Smooth muscle cell (in vitro differentiated cells): ENCODE data around the gene ARPC2. TPM values are rescaled to one million over a fixed set of nuclear protein-coding genes. Genes with fewer than 3 reads are reported as not detected.

Experiments
- DNase-seq: peaks from one replicate; lab custom pipeline; 2025; ENCODE audit not compliant: unreplicated experiment; lab: John Stamatoyannopoulos, UW
- H2AFZ ChIP-seq: fragments of 200-600 bp; sonication (generic); 2 replicates; pipeline ENCODE4 v1.6.0; 2016; ENCODE audit warnings: antibody characterized with exemption, low read depth, mild to moderate bottlenecking
- H3F3A ChIP-seq: fragments of 200-600 bp; sonication (generic); 2 replicates; pipeline ENCODE4 v1.6.0; 2017; ENCODE audit warnings: antibody characterized with exemption, low read depth
- H3K27ac ChIP-seq: fragments of 200-600 bp; sonication (generic); 2 replicates; pipeline ENCODE4 v1.5.1; 2016; ENCODE audit warnings: low read depth, mild to moderate bottlenecking
- H3K27me3 ChIP-seq: fragments of 200-600 bp; sonication (generic); 2 replicates; pipeline ENCODE4 v1.6.1; 2016; ENCODE audit warnings: low read depth, mild to moderate bottlenecking
- H3K36me3 ChIP-seq: fragments of 200-600 bp; sonication (generic); 2 replicates; pipeline ENCODE4 v1.5.1; 2016; ENCODE audit warnings: low read depth
- H3K4me1 ChIP-seq: fragments of 200-600 bp; sonication (generic); 2 replicates; pipeline ENCODE4 v1.5.1; 2016; ENCODE audit warnings: low read depth
- H3K4me2 ChIP-seq: fragments of 200-600 bp; sonication (generic); 2 replicates; pipeline ENCODE4 v1.6.0; 2016; ENCODE audit warnings: mild to moderate bottlenecking
- H3K4me3 ChIP-seq: fragments of 200-600 bp; sonication (generic); 2 replicates; pipeline ENCODE4 v1.5.1; 2016; ENCODE audit warnings: mild to moderate bottlenecking
- H3K79me2 ChIP-seq: fragments of 200-600 bp; sonication (generic); 2 replicates; pipeline ENCODE4 v1.6.0; 2016; ENCODE audit warnings: low read depth, mild to moderate bottlenecking
- H3K9ac ChIP-seq: fragments of 200-600 bp; sonication (generic); 2 replicates; pipeline ENCODE4 v1.6.0; 2016; ENCODE audit warnings: low read depth
- H3K9me3 ChIP-seq: fragments of 200-600 bp; sonication (generic); replicated peaks from 2 replicates; pipeline ENCODE4 v1.5.1; 2016; ENCODE audit warnings: low read depth
- H4K20me1 ChIP-seq: fragments of 200-600 bp; sonication (generic); 2 replicates; pipeline ENCODE4 v1.6.0; 2016; ENCODE audit warnings: low read depth
- WGBS: methylation state at CpG from one replicate; pipeline ENCODE4 v1.1.7; 2016; ENCODE audit warnings: low lambda C conversion rate; 5-methylcytosine and 5-hydroxymethylcytosine counted together
- polyA plus RNA-seq: library from polyadenylated mRNA; unstranded; fragments of >200 nt; fragmentation: Nextera tagmentation; extraction: Ambion mirVana; gene quantifications from 2 replicates; pipeline ENCODE4 v1.2.1, GENCODE V29; 2016
- total RNA-seq: library from RNA; depleted of rRNA; stranded (reverse); fragments of >200 nt; gene quantifications from 2 replicates; pipeline ENCODE4 v1.2.3, GENCODE V29; 2014
- TF ChIP-seq, protein P1 (sequence below): fragments of 200-600 bp; sonication (generic); IDR thresholded peaks from 2 replicates; pipeline ENCODE4 v1.5.1; 2017; ENCODE audit warnings: borderline replicate concordance, mild to moderate bottlenecking, antibody characterized with exemption; ENCODE audit not compliant: insufficient read depth, poor library complexity, severe bottlenecking

The ARPC2 gene
- total and polyA plus RNA-seq, 2 experiments from 2014 or later, result 653 to 858 TPM

DNA sequence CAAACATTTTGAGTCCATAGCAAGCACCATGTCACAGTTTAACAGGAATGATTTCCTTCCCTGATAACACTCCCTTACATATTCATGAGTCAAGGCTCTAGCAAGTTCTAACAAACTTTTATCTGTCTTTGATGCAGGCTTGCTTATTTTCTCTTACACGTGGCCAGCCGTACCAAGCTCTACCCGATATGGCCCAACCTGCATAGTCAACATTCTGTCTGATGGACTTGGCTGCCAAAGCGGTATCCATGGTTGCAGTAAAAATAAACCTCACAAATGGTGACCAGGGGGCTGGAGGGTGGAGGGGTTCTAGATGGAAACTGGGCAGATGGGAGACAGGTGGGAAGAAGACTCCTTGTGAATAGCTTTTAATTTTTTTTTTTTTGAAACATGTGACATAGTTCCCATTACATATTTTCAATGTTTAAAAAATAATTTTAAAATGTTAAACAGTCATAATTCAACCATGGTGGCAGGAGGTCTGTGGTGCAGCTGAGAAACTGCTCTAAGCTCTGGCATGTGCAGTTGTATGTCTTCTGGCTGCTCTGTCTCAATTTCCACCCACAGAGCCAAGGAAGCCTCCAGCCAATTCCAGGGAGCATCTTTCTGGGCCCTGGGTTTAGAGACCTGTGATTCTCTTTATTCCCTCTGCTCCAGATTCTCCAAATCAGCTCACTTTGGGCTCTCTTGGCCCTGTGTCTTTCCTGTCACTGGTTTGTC lies 29.5 kb upstream of the ARPC2 start:
- no peaks in the 10 kb centered on the region for H3K27me3 ChIP-seq
- TF ChIP-seq, protein P1, sequence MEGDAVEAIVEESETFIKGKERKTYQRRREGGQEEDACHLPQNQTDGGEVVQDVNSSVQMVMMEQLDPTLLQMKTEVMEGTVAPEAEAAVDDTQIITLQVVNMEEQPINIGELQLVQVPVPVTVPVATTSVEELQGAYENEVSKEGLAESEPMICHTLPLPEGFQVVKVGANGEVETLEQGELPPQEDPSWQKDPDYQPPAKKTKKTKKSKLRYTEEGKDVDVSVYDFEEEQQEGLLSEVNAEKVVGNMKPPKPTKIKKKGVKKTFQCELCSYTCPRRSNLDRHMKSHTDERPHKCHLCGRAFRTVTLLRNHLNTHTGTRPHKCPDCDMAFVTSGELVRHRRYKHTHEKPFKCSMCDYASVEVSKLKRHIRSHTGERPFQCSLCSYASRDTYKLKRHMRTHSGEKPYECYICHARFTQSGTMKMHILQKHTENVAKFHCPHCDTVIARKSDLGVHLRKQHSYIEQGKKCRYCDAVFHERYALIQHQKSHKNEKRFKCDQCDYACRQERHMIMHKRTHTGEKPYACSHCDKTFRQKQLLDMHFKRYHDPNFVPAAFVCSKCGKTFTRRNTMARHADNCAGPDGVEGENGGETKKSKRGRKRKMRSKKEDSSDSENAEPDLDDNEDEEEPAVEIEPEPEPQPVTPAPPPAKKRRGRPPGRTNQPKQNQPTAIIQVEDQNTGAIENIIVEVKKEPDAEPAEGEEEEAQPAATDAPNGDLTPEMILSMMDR, result no peak
- H3K9me3 ChIP-seq, result no peaks in the 10 kb centered on the region
- no peaks in the 10 kb centered on the region for H4K20me1 ChIP-seq
- DNase-seq, result no peak
- H3K4me1 ChIP-seq, result no peaks in the 10 kb centered on the region
- H3K27ac ChIP-seq, result no peak overlapping the region
- no peaks in the 10 kb centered on the region for H3K36me3 ChIP-seq
- no peak overlapping the region for H3K4me3 ChIP-seq
- H3F3A ChIP-seq, result no peaks in the 10 kb centered on the region
- WGBS, result 78% methylated on average over 4 of the region's 4 CpGs
- H3K9ac ChIP-seq, result no peak overlapping the region
- H3K79me2 ChIP-seq, result no peaks in the 10 kb centered on the region
- H2AFZ ChIP-seq, result no peak overlapping the region
- no peak overlapping the region for H3K4me2 ChIP-seq

DNA sequence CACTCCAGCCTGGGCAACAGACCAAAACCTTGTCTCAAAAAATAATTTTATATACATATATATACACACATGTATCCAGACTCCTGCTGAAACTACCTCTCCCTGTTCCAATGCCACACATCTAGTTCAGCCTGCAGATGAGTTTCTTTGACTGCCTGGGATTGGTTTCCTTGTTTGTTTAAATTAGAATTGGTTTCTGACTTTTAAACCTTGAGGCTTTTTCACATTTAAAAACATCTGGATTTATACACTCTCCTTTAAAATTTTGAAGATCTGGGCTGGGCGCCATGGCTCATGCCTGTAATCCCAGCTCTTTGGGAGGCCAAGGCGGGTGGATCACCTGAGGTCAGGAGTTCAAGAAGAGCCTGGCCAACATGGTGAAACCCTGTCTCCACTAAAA lies 28.5 kb upstream of the ARPC2 start:
- WGBS, result 92% methylated on average over 2 of the region's 2 CpGs
- Histone ChIP-seq H3K27me3 (no peaks in the 10 kb centered on the region), H2AFZ (no peak overlapping the region), H4K20me1 (no peaks in the 10 kb centered on the region), H3K36me3 (no peaks in the 10 kb centered on the region), H3K9ac (no peak overlapping the region), H3K79me2 (no peaks in the 10 kb centered on the region), H3K4me2 (no peak overlapping the region), H3K4me3 (no peak overlapping the region), H3K4me1 (no peaks in the 10 kb centered on the region), H3F3A (no peaks in the 10 kb centered on the region), H3K27ac (no peak overlapping the region), H3K9me3 (no peaks in the 10 kb centered on the region)
- no peak for DNase-seq
- TF ChIP-seq, protein P1, result no peak

DNA sequence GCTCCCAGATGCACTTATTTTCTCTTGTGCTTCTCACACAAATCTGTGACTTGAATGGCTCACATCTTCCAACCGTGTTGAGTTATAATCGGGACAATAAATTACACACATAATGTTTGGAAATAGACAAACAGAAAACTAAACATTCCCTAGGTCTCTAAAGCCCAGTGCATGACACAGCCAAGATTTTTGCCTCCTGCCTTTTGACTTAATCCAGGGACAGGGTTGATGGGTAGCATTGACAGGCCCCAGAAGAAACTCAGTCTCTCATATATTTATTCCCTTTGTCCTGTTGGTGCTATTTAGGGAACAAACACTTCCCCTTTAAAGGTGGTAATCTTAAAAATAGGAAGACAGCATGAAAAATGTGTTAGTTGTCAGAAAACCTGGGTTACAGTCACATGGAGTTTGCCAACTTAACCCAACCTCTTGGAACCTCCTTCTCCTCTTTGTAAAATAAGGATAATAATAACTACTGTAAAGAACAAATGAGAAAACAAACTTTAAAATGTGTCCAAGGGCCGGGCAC lies 24.0 kb upstream of the ARPC2 start:
- Histone ChIP-seq H3K4me1 (no peaks in the 10 kb centered on the region), H4K20me1 (no peaks in the 10 kb centered on the region), H3K4me3 (no peak overlapping the region), H3K27me3 (peaks cover 14% of the 10 kb centered on the region), H3K36me3 (no peaks in the 10 kb centered on the region), H3K27ac (no peak overlapping the region), H3K4me2 (no peak overlapping the region), H3K9me3 (no peaks in the 10 kb centered on the region), H2AFZ (no peak overlapping the region), H3K79me2 (no peaks in the 10 kb centered on the region), H3F3A (no peaks in the 10 kb centered on the region), H3K9ac (no peak overlapping the region)
- TF ChIP-seq, protein P1, result no peak
- no peak for DNase-seq
- 94% methylated on average over 3 of the region's 3 CpGs for WGBS

DNA sequence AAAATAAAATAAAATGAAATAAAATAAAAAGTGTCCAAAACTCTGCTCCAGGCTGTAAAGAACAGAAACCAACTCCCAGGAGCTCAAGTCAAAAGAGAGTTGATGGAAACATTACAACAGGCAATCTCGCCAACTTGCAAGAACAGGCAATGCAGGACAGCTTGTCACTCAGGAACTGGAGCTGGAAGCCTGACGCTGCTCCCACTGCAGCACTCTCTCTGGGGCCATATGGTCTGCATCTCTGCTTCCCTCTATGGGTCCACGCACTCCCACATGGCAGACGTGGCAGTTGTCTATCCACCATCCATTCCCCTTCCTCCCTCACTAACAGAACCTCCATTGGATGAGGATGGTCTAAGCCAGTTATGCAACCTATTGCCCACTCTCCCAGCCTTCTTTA lies 23.3 kb upstream of the ARPC2 start:
- H2AFZ ChIP-seq, result no peak overlapping the region
- H3K9ac ChIP-seq, result no peak overlapping the region
- H3K4me1 ChIP-seq, result no peaks in the 10 kb centered on the region
- TF ChIP-seq, protein P1, result no peak
- no peaks in the 10 kb centered on the region for H4K20me1 ChIP-seq
- 78% methylated on average over 4 of the region's 4 CpGs for WGBS
- H3K9me3 ChIP-seq, result no peaks in the 10 kb centered on the region
- H3K27me3 ChIP-seq, result peaks cover 21% of the 10 kb centered on the region
- no peaks in the 10 kb centered on the region for H3F3A ChIP-seq
- no peak for DNase-seq
- no peak overlapping the region for H3K4me3 ChIP-seq
- H3K27ac ChIP-seq, result no peak overlapping the region
- H3K36me3 ChIP-seq, result no peaks in the 10 kb centered on the region
- no peak overlapping the region for H3K4me2 ChIP-seq
- no peaks in the 10 kb centered on the region for H3K79me2 ChIP-seq
